Esophagus (tissue), 2 donors: ENCODE results near the gene ARHGAP10. TPM values are rescaled to one million over a fixed set of nuclear protein-coding genes. Genes with fewer than 3 reads are reported as not detected.
"Not testable (repeated sequence)": the region's sequence is repeated elsewhere in the genome, so short reads cannot be mapped to it uniquely, and the experiment has no call there.

Experiments
- H3K27ac ChIP-seq, 2 donors: one replicate each; pipeline ENCODE4 v1.5.1; 2013; ENCODE audit warnings: low read depth in 2 of 2, mild to moderate bottlenecking in 2 of 2, inconsistent platforms in 1 of 2, low read length in 1 of 2, moderate library complexity in 1 of 2
- H3K27me3 ChIP-seq, 2 donors: one replicate each; pipeline ENCODE4 v1.6.1; 2013; ENCODE audit warnings: low read length in 2 of 2, control low read depth in 1 of 2, mild to moderate bottlenecking in 1 of 2; ENCODE audit not compliant: insufficient read depth in 2 of 2, control insufficient read depth in 1 of 2
- H3K36me3 ChIP-seq, 2 donors: one replicate each; pipeline ENCODE4 v1.6.1; 2013; ENCODE audit warnings: low read length in 1 of 2; ENCODE audit not compliant: control insufficient read depth in 2 of 2, insufficient read depth in 2 of 2
- H3K4me1 ChIP-seq, 2 donors: one replicate each; pipeline ENCODE4 v1.6.1; 2013; ENCODE audit warnings: low read length in 1 of 2; ENCODE audit not compliant: control insufficient read depth in 2 of 2, insufficient read depth in 2 of 2
- H3K4me3 ChIP-seq, 2 donors: one replicate each; pipeline ENCODE4 v1.5.1; 2013; ENCODE audit warnings: low read length in 2 of 2, mild to moderate bottlenecking in 2 of 2, low read depth in 1 of 2, moderate library complexity in 1 of 2
- H3K9me3 ChIP-seq, 2 donors: one replicate each; pipeline ENCODE4 v1.6.1; 2013; ENCODE audit warnings: mild to moderate bottlenecking in 2 of 2, low read depth in 1 of 2, low read length in 1 of 2, moderate library complexity in 1 of 2; ENCODE audit not compliant: control insufficient read depth in 2 of 2, insufficient read depth in 1 of 2
- WGBS, 2 donors: extraction: QIAGEN DNeasy Blood & Tissue Kit; methylation state at CpG; one replicate each; pipeline ENCODE4 v1.1.7; 2013; 5-methylcytosine and 5-hydroxymethylcytosine counted together
- polyA plus RNA-seq, 2 donors: library from polyadenylated mRNA; stranded (reverse); fragments of 200-250 nt; gene quantifications; one replicate each; pipeline ENCODE4 v1.2.3, GENCODE V29; 2013
- donor health status: healthy with polysubstance abuse.
- donor health status: Bipolar disorder and iron deficiency.

ARHGAP10 gene
- polyA plus RNA-seq, 2 donors: 31.2 to 53.9 TPM

DNA sequence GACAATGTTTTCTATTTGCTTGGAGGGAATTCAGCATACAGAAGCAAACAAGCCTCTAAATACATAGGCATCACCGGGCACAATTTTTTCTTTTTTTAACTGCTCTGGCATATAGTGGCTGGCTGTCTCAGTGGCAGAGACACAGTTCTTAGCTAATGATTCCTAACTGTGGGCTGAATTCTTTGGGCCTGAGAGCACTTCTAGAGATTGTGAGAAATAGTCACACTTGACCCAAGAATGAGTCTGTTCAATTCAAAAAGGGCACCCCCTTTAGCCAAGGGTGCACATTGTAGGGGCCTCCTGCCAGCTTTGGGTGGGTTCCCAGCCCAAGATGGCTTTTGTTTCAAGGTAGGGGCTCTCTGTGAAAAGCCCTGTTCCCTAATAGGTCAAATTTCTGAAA is 345.7 kb downstream of the ARHGAP10 start:
- H3K27ac ChIP-seq: no peak overlapping the region
- peaks cover 8 to 14% of the 10 kb centered on the region in 2 donors for H3K9me3 ChIP-seq
- no peaks in the 10 kb centered on the region for H3K4me1 ChIP-seq
- no peaks in the 10 kb centered on the region for H3K27me3 ChIP-seq
- H3K4me3 ChIP-seq: no peak overlapping the region
- 89 to 94% methylated on average over 1 of the region's 1 CpG for WGBS, 2 donors
- peaks cover 9 to 32% of the 10 kb centered on the region in 2 donors for H3K36me3 ChIP-seq

DNA sequence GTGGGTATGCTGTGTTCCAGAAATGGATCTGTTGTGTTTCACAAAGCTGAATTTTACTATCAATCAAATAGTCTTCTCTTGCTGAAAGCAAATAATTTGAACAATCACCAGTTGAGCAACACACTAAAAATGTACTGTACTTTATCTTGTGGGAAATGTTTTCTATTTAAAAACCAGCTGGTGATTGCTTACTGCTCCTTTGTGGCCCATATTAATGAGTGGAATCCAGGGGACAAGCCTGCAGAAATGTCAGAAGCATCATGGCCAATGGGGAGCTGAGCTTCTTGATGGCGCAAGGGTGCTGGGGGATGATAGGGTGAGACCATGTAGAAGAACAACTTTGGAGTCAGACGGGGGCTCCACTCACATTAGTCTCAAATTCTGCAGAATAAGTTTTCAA is 346.2 kb downstream of the ARHGAP10 start:
- Histone ChIP-seq H3K4me1 (no peaks in the 10 kb centered on the region), H3K4me3 (no peak overlapping the region), H3K9me3 (peaks cover 8 to 11% of the 10 kb centered on the region in 2 donors), H3K36me3 (peaks cover 9 to 28% of the 10 kb centered on the region in 2 donors), H3K27ac (no peak overlapping the region), H3K27me3 (no peaks in the 10 kb centered on the region)
- 96 to 97% methylated on average over 2 of the region's 2 CpGs for WGBS, 2 donors

DNA sequence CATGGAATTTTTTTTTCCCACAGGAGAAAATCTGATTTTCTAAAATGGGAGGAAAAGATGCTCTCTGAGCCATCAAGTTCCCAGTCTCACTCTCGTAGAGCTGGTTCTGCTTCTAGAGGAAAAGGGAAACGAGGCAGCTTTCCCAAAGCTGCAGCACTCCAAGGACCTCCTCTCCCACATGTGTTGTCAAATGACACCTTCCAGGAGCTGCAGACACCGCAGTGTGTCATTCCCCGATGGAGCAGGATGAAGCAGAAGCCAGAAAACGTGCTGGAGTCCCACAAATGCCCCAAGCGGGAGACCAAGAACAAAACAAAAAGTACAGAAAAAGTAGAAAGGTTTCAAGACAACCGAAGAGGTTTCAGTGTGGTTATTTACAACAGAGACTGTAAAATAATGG is 348.1 kb downstream of the ARHGAP10 start:
- no peaks in the 10 kb centered on the region for H3K4me1 ChIP-seq
- 89 to 90% methylated on average over 7 of the region's 7 CpGs for WGBS, 2 donors
- peaks cover 1 to 5% of the 10 kb centered on the region in 2 donors for H3K9me3 ChIP-seq
- no peaks in the 10 kb centered on the region for H3K27me3 ChIP-seq
- H3K27ac ChIP-seq: no peak overlapping the region
- no peak overlapping the region for H3K4me3 ChIP-seq
- H3K36me3 ChIP-seq: peaks cover 1 to 18% of the 10 kb centered on the region in 2 donors

DNA sequence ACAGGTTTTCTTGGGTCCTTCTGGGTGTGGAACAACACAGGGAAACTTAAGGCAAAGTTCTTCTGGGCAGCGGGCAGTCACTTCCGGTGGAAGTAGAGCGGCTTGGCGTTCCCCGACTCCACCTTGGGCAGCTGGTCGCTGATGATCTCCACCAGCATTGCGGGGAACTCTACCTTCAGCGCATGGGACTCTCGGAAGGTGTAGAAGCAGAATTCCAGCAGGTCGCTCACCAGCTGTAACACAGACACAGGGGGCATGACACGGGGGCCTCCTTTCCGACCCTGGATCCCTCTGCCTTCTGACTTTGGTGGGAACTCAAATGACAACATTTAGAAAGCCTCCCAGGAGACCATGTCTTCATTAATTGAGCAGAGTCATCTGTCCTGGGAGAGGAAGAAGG is 349.4 kb downstream of the ARHGAP10 start:
- Histone ChIP-seq H3K9me3 (no peaks in the 10 kb centered on the region), H3K4me3 (no peak overlapping the region), H3K27me3 (no peaks in the 10 kb centered on the region), H3K27ac (no peak overlapping the region), H3K36me3 (peaks cover 0 to 13% of the 10 kb centered on the region in 2 donors), H3K4me1 (no peaks in the 10 kb centered on the region)
- 98% methylated on average over 12 of the region's 12 CpGs for WGBS, 2 donors

DNA sequence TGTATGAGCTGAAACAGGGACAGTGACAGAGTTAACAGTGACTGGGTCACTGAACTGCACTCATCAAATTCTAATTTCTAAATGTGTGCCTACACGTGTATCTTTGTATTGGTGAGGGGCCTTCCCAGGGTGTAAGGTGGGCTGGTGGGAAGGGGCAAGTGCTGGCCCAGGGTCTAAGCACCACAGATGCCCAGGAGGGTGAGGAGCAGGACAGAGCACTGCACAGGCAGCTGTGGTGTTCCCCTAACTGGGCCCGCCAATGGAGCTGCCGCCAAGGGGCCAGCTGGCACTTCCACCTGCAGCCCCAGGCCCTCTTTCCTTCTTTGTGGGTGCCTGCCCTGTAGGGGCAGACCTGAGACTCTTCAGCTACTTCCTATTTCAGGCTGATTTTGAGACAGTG is 349.9 kb downstream of the ARHGAP10 start:
- no peaks in the 10 kb centered on the region for H3K27me3 ChIP-seq
- WGBS, 2 donors: 88 to 92% methylated on average over 3 of the region's 3 CpGs
- H3K27ac ChIP-seq: no peak overlapping the region
- no peaks in the 10 kb centered on the region for H3K4me1 ChIP-seq
- peaks cover 0 to 10% of the 10 kb centered on the region in 2 donors for H3K36me3 ChIP-seq
- H3K9me3 ChIP-seq: no peaks in the 10 kb centered on the region
- no peak overlapping the region for H3K4me3 ChIP-seq

DNA sequence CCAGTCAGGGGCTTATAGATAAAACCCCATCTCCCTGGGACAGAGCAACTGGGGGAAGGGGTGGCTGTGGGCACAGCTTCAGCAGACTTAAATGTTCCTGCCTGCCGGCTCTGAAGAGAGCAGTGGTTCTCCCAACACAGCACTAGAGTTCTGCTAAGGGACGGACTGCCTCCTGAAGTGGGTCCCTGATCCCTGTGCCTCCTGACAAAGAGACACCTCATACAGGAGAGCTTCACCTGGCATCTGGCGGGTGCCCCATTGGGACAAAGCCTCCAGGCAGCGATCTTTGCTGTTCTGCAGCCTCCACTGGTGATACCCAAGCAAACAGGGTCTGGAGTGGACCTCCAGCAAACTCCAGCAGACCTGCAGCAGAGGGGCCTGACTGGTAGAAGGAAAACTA is 351.2 kb downstream of the ARHGAP10 start:
- not testable (repeated sequence) for H3K27me3 ChIP-seq, H3K36me3 ChIP-seq, H3K4me1 ChIP-seq, H3K4me3 ChIP-seq, H3K27ac ChIP-seq, H3K9me3 ChIP-seq
- WGBS, 2 donors: 97% methylated on average over 4 of the region's 4 CpGs

DNA sequence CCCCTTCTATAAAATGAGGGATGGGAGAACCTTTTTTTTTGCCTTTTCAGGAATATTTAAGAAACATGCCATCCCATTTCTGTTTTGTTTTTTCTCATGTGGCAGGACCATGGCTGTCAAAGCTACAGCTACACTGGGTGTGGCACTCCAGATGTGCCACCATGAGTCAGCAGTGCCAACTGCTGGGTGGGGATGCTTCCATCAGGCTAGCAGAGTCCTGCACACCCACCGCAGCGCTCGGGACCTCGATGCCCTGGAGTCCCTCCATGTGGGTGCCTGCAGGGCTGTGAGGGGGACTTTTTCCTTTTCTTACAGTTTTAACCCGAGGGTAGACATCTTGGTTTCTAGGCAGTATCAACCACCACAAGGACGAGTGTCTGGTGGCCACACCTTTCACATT is 357.7 kb downstream of the ARHGAP10 start:
- H3K4me3 ChIP-seq: no peak overlapping the region
- H3K9me3 ChIP-seq: no peaks in the 10 kb centered on the region
- H3K36me3 ChIP-seq: no peaks in the 10 kb centered on the region
- H3K4me1 ChIP-seq: no peaks in the 10 kb centered on the region
- H3K27ac ChIP-seq: no peak overlapping the region
- no peaks in the 10 kb centered on the region for H3K27me3 ChIP-seq
- WGBS, 2 donors: 88 to 90% methylated on average over 6 of the region's 6 CpGs

DNA sequence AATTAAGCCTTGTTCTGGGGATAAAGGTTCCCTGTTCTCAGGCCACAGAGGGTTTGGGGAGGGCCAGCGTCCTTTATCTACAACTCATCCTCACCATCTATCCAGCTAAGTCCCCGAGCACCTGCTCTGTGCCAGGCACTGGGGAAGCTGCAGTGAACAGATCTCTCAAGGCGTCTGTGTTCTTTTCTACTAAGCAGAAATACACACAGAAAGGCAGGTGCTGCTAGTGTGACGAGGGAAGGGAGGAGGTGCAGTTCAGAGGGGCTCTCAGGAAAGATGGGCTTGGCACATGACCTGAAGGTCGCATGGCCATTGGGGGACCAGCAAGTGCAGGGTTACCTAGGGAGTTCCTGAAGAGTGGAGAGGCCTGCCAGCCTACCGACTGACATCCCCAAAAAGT is 358.1 kb downstream of the ARHGAP10 start:
- H3K36me3 ChIP-seq: no peaks in the 10 kb centered on the region
- no peaks in the 10 kb centered on the region for H3K4me1 ChIP-seq
- H3K9me3 ChIP-seq: no peaks in the 10 kb centered on the region
- no peak overlapping the region for H3K4me3 ChIP-seq
- 94 to 96% methylated on average over 6 of the region's 6 CpGs for WGBS, 2 donors
- H3K27ac ChIP-seq: no peak overlapping the region
- no peaks in the 10 kb centered on the region for H3K27me3 ChIP-seq

DNA sequence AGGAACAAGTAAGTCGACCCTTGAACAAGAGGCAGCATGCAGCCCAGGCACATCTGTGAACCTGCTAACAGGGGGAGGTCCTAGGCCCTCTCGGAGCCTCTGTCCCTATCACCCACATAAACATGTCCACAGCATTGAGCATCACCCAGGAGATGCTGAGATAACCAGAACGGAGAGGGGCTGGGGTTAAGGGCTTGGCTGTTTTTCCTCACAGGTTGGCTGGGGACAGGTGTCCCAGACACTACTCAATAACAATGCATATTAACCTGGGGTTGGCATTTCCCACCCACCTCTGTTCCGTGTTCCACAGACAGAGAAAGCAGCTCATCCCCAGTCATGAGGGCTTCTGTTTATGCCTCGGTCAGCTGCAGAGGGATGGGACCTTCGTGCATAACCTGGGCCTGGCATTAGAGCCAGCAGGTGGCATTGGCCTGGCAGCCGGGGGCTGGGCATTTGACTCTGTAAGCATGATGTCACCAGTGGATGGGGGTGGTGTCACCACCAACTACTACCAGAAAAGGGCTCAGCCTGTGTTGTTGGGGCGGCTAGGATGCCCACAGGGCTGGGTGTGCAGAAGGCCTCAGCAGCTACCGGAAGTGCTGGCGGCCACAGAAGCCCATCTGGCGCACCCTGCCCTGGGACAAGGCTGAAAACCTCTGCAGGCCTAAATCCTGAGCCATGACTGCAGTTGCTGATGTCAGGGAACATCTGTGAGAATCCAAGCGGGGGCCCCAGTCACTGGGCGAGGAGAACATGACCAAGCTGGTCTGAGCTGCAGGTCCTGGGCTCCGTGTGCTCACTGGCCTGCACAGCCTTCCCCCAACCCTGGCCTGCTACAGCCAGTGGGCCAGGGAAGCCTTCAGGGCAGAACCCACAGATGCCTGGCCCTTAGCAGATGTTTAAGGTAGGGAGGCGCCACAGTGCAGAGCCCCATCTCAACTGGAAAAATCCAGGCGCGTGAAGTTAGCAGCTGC is 358.9 kb downstream of the ARHGAP10 start:
- Histone ChIP-seq H3K9me3 (no peaks in the 10 kb centered on the region), H3K27me3 (no peaks in the 10 kb centered on the region), H3K4me1 (no peaks in the 10 kb centered on the region), H3K36me3 (peaks cover 0 to 2% of the 10 kb centered on the region in 2 donors), H3K4me3 (no peak overlapping the region), H3K27ac (no peak overlapping the region)
- 90 to 92% methylated on average over 17 of the region's 17 CpGs for WGBS, 2 donors

DNA sequence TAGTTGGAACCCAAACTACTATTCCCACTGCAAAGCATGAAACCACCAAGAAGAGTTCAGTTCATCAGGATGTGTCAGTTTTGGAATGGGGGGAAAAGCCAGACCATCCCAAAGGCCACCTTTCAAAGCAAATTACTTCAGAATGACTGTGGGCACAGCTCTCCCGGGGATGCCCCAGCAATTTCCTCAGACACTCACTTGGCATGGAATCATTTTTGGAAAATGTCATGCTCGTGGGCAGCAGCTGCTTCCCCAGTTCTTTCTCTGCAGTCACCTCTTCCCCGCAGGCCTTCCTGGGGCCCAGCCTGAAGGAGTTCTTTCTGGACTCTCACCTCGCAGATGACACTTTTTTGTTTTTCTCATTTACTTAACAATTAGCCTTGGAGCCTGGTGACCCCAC is 360.0 kb downstream of the ARHGAP10 start:
- H3K27me3 ChIP-seq: no peaks in the 10 kb centered on the region
- no peaks in the 10 kb centered on the region for H3K4me1 ChIP-seq
- 86 to 90% methylated on average over 4 of the region's 4 CpGs for WGBS, 2 donors
- H3K4me3 ChIP-seq: no peak overlapping the region
- H3K36me3 ChIP-seq: peaks cover 0 to 2% of the 10 kb centered on the region in 2 donors
- H3K27ac ChIP-seq: no peak overlapping the region
- H3K9me3 ChIP-seq: no peaks in the 10 kb centered on the region
